Liver (tissue), 9 donors: ENCODE data around the gene CHN2. TPM values are rescaled to one million over a fixed set of nuclear protein-coding genes. Genes with fewer than 3 reads are reported as not detected.

Source experiments
- DNase-seq: peaks from one replicate; pipeline ENCODE4 v3.0.0-alpha.2; 2017; ENCODE audit warnings: low spot score
- H3K27ac ChIP-seq, 2 donors: one replicate each; pipeline ENCODE4 v1.7.0; 2013; ENCODE audit warnings: inconsistent platforms in 2 of 2, low read length in 2 of 2, control low read depth in 1 of 2, low read depth in 1 of 2, mild to moderate bottlenecking in 1 of 2
- H3K27me3 ChIP-seq, 4 donors: one replicate each; pipeline versions ENCODE4 v1.6.1 to v1.7.0; 2013; ENCODE audit warnings: low read length in 3 of 4, inconsistent platforms in 1 of 4, mild to moderate bottlenecking in 1 of 4, moderate library complexity in 1 of 4; ENCODE audit not compliant: control insufficient read depth in 4 of 4, insufficient read depth in 4 of 4
- H3K36me3 ChIP-seq, 4 donors: one replicate each; pipeline versions ENCODE4 v1.6.1 to v1.7.0; 2013; ENCODE audit warnings: low read length in 3 of 4, mild to moderate bottlenecking in 3 of 4, low read depth in 1 of 4, moderate library complexity in 1 of 4; ENCODE audit not compliant: control insufficient read depth in 4 of 4, insufficient read depth in 3 of 4
- H3K4me1 ChIP-seq, 4 donors: one replicate each; pipeline versions ENCODE4 v1.6.1 to v1.7.0; 2013; ENCODE audit warnings: low read length in 3 of 4, mild to moderate bottlenecking in 3 of 4, moderate library complexity in 1 of 4; ENCODE audit not compliant: control insufficient read depth in 4 of 4, insufficient read depth in 4 of 4
- H3K4me3 ChIP-seq, 3 donors: one replicate each; pipeline versions ENCODE4 v1.6.1 to v1.7.0; 2013; ENCODE audit warnings: low read length in 3 of 3, control low read depth in 1 of 3, low read depth in 1 of 3, mild to moderate bottlenecking in 1 of 3
- H3K9ac ChIP-seq, 2 donors: one replicate each; pipeline ENCODE4 v1.7.0; 2013; ENCODE audit warnings: low read length in 2 of 2, mild to moderate bottlenecking in 2 of 2, moderate library complexity in 2 of 2, control low read depth in 1 of 2, low read depth in 1 of 2
- H3K9me3 ChIP-seq, 4 donors: one replicate each; pipeline versions ENCODE4 v1.6.1 to v1.7.0; 2013; ENCODE audit warnings: low read length in 3 of 4; ENCODE audit not compliant: control insufficient read depth in 4 of 4
- CTCF ChIP-seq: fragments of 150-350 bp; IDR thresholded peaks from 2 replicates; pipeline ENCODE4 v1.5.1; 2017; ENCODE audit warnings: improper control_type of control experiment, low read depth, low read length; ENCODE audit not compliant: missing input control
- FOXA2 ChIP-seq: IDR thresholded peaks from 2 replicates; pipeline ENCODE4 v1.6.1; 2016; ENCODE audit warnings: antibody characterized with exemption
- HNF4A ChIP-seq, 2 donors: conservative IDR thresholded peaks; 2 replicates each; pipeline ENCODE4 v1.6.1; 2016; ENCODE audit warnings: antibody characterized with exemption in 2 of 2, mild to moderate bottlenecking in 2 of 2
- HNF4G ChIP-seq: IDR thresholded peaks from 2 replicates; pipeline ENCODE4 v1.6.1; 2016; ENCODE audit warnings: antibody characterized with exemption
- REST ChIP-seq: IDR thresholded peaks from 2 replicates; pipeline ENCODE4 v1.6.1; 2016; ENCODE audit warnings: antibody characterized with exemption, mild to moderate bottlenecking
- RXRA ChIP-seq, 2 donors: IDR thresholded peaks; 2 replicates each; pipeline ENCODE4 v1.6.1; 2017 to 2018; ENCODE audit warnings: antibody characterized with exemption in 2 of 2, mild to moderate bottlenecking in 1 of 2
- WGBS: extraction: QIAGEN DNeasy Blood & Tissue Kit; methylation state at CpG from one replicate; pipeline ENCODE4 v1.1.7; 2013; 5-methylcytosine and 5-hydroxymethylcytosine counted together
- polyA plus RNA-seq, 2 donors: library from polyadenylated mRNA; stranded (reverse) in 1 of 2; unstranded in 1 of 2; fragments of 200-250 nt in 1 of 2; fragments of >200 nt in 1 of 2; fragmentation: Nextera tagmentation in 1 of 2; extraction: Ambion mirVana in 1 of 2; gene quantifications; one replicate each; pipeline versions ENCODE4 v1.2.1 to v1.2.3, GENCODE V29; 2013 to 2015
- total RNA-seq, 2 donors: library from RNA; depleted of rRNA; stranded (reverse); fragments of >200 nt; gene quantifications; one replicate each; pipeline ENCODE4 v1.2.3, GENCODE V29; 2014
- donor health status: healthy.
- donor health status: healthy.
- donor health status: healthy.
- donor health status: healthy.
- donor health status: healthy.

Gene CHN2
- total and polyA plus RNA-seq, 4 donors: 8.3 to 25.4 (median 17.8) TPM

- no peaks in the 10 kb centered on the region for H3K9me3 ChIP-seq
- no peak overlapping the region for H3K4me3 ChIP-seq
- TF ChIP-seq CTCF (no peak), HNF4G (no peak)
- peaks cover 7 to 58% (median 49%) of the 10 kb centered on the region in 4 donors for H3K4me1 ChIP-seq
- no peaks in the 10 kb centered on the region for H3K27me3 ChIP-seq
- no peak overlapping the region for H3K27ac ChIP-seq
- 84% methylated on average over 12 of the region's 12 CpGs for WGBS
- H3K9ac ChIP-seq: no peak overlapping the region
- no peak for DNase-seq
- H3K36me3 ChIP-seq: no peaks in the 10 kb centered on the region
Measured at GRCh38 chr7:29292886-29293658, 98.5 kb downstream of the CHN2 start.

GRCh38 chr7:29296421-29296820 is 101.8 kb downstream of the CHN2 start:
- Histone ChIP-seq H3K36me3 (no peaks in the 10 kb centered on the region), H3K27me3 (no peaks in the 10 kb centered on the region), H3K9ac (no peak overlapping the region), H3K27ac (no peak overlapping the region), H3K4me3 (no peak overlapping the region), H3K9me3 (no peaks in the 10 kb centered on the region), H3K4me1 (peaks cover 0 to 46% (median 36%) of the 10 kb centered on the region in 4 donors)
- no peak for DNase-seq
- no peak for TF ChIP-seq HNF4A (conservative IDR thresholded peaks at IDR 0.05)

GRCh38 chr7:29297194-29297890 is 102.8 kb downstream of the CHN2 start:
- Histone ChIP-seq H3K9ac (no peak overlapping the region), H3K27me3 (no peaks in the 10 kb centered on the region), H3K9me3 (no peaks in the 10 kb centered on the region), H3K4me3 (no peak overlapping the region), H3K4me1 (peaks cover 0 to 38% (median 29%) of the 10 kb centered on the region in 4 donors), H3K36me3 (no peaks in the 10 kb centered on the region), H3K27ac (no peak overlapping the region)
- WGBS: 59% methylated on average over 16 of the region's 16 CpGs
- TF ChIP-seq FOXA2: no peak
- no peak for TF ChIP-seq REST
- peak; percentile 28 to 41 for TF ChIP-seq RXRA (IDR thresholded peaks at IDR 0.05)
- no peak for DNase-seq
